ENCODE data around the gene ZBTB16.

DNA sequence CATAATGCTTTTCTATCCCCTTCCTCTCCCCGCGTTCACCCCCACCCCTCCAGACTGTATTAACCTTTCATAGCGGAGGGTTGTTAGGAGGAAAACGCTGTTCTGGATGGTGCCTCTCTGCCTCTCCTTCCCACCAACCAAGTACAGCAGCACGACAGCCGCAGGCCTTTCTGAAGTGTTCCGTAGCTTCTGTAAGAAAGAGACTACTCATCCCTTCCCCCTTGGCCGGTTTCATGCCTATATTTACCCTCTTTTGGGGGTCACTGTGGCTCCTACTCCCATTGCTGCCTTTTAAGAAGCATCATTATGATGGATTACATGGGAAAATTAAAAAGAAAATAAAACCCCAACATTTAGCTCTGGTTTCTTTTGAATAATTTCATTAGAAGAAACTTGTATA lies 46.5 kb downstream of the ZBTB16 start:
- TF ChIP-seq, protein P1, sequence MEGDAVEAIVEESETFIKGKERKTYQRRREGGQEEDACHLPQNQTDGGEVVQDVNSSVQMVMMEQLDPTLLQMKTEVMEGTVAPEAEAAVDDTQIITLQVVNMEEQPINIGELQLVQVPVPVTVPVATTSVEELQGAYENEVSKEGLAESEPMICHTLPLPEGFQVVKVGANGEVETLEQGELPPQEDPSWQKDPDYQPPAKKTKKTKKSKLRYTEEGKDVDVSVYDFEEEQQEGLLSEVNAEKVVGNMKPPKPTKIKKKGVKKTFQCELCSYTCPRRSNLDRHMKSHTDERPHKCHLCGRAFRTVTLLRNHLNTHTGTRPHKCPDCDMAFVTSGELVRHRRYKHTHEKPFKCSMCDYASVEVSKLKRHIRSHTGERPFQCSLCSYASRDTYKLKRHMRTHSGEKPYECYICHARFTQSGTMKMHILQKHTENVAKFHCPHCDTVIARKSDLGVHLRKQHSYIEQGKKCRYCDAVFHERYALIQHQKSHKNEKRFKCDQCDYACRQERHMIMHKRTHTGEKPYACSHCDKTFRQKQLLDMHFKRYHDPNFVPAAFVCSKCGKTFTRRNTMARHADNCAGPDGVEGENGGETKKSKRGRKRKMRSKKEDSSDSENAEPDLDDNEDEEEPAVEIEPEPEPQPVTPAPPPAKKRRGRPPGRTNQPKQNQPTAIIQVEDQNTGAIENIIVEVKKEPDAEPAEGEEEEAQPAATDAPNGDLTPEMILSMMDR (IDR thresholded peaks at IDR 0.05), result no peak
- no peak for TF ChIP-seq POLR2A (IDR thresholded peaks at IDR 0.05)

All from esophagus squamous epithelium (tissue), 4 donors.